NK-92 (cell line): ENCODE data around the gene SNTG2.

Source experiments
- DNase-seq: peaks from one replicate; lab custom pipeline; 2025; ENCODE audit not compliant: unreplicated experiment; lab: John Stamatoyannopoulos, UW

The SNTG2 gene

DNA sequence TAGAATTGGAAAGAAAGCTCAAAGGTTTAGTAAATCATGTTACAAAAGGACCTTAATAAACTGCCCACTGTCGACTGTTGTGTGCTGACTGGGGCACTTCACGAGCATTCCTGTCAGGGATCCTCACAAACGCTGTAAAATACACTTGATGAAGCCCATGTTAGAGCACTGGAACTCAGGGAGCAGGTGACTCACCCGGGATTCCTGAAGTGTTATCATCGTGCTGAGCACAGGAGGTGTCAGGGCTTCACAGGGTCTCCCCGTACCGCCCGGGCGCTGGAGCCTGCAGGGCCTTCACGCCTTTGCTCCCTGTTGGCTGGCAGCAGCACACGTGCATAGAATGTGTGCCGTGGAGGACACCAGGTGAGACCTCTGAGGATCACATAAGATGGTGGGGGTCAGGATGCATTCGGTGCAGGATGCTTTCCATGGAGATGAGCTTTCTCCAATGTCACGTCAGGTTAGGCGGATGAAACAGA is 187.3 kb downstream of the SNTG2 start:
- DNase-seq = no peak

DNA sequence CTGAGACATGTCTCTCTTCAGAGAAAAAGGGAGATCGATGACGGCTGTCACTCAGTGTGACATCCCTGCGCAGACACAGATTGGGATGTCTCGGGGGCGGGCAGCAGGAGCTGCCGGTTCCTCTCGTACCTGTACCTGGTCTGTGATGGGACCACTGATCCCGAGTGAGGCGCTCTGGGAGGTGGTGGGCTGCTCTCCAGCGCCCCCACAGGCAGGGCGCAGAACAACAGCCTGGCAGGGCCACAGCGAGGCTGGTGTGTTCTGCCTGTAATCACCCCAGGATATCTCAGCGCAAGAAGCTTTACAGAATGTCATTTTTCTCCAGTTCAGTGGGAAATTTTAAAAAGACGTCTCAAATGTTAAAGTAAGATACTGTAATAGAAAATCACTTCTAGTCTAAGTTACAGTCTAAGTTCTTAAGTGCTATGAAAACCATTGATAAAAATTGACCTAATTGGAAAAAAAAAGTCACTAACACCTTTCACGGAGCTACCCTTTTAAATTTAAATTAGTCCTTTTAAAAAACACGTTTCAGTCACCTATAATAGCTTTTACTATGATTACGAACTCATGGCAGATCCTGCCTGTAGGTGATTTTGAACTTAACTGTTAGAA is 189.8 kb downstream of the SNTG2 start:
- DNase-seq = no peak

DNA sequence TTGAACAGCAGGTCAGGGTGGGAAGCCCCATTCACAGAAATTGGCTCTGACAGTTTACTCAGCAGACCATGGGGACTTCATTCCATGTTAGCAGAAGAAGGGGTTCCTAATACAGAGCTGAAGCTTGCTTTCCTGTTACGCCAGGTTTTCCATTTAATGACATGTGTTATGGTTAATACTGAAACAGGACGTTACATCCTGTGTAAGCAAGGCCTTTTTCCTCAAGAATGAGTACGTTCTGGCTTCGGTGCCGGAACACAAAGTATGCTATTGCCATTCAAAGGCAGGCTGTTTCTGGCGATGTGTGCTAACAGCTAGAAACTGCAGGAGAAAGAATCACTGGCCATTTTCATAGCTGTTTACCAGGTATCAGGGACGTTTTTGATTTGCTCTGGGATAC is 190.4 kb downstream of the SNTG2 start:
- no peak for DNase-seq

DNA sequence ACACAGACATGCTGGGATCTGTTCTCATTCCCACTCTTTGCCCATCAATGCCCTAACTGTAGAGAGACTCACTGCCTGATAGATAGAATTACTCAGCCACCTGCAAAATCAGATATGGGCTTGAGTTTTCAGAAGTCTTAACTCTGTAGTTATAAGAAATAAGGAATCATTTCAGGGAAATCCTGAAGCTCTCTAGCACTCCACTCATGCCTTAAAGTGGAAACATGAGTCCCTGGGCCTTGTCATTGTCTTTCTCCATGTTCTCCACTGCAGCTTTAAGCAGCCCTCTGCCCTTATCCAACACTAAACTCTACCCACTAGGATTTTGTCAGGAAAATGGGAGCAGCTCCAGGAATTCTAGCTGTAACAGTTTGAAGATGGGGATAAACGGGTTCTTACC is 192.5 kb downstream of the SNTG2 start:
- no peak for DNase-seq

DNA sequence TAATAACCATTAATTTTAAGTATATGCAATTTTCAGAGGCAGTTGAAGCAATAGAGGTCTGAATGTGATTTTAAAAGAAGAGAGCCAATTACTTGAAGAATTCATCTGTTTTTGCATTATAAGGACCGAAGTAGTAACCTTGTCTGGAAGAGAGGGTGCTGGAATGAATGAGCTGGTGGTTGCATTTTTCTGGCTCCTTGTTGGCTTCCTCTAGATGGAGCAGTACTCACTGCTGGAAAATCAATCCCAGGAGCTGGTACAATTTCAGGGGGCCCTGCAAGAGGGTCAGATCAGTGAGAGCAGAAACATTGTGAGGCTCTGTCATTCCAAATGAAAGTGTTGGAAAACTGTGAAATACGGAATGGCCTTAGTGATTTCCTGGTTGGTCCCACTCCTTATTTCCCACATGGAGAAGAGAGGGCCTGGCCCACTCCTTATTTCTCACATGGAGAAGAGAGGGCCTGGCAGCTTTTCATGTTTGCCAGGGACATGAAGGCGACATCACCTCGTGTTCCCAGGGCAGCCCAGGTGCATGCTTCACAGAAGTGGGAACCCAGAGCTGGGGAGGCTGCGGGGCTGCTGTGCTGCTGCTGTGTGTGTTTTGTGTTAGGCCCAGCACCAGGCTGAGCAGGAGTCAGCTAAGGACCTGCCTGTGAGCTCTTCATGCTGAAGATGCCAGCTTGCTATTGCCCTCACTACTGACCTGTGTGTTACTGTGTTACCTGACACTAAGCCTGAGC is 197.4 kb downstream of the SNTG2 start:
- no peak for DNase-seq

DNA sequence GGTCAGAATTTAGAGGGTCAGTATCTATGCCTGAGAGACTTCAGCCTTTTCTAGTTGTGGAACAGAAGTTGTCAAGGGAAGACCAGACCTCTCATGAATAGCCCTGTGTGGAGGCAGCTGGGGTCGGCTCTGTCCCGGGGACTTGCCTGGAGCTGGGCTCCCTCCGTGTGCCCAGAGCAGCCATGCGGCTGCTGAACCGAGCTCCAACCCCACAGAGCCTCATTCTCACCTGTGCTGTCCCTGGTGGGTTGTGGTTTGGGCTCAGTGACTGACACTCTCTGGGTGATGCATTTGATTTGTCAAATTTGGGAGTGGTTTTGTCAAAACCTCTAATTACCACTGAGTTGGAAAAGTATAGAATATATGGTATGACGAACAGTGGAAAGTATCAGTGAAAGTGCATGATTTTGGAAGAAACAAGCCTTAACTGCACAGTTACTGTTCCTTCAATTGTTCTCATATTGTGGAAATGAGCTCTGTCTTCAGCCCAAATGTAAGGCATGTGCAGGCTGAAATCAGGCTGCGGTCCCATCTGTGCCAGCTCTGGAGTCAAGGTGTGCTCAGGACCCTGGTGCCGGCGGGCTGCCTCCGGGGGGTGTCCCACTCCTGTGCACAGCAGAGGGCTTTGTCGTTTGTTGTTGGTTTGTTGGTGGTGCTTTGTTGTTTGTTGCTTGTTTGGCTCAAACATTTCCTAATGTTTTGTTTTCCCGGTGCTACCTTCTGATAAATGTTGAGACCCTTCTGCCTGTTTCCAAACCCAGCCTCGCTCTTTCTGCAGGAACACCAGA is 200.3 kb downstream of the SNTG2 start:
- no peak for DNase-seq

DNA sequence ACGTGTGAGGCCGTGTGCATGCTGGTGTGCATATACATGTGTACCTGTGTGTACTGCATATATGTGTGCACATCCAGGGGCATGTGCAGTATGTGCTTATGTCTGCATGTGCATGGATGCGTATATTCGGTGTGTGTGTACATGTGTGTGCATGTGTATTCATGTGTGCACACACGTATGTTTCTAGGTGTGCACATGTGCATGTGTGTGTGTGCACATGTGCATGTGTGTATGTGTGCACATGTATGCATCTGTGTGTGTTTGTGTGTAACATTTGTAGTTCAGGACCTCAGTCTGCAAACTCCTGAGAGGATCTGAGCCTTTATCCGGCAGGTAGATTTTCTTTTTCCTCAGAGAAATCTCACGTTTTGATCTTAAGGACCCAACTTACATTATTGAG is 201.7 kb downstream of the SNTG2 start:
- DNase-seq = no peak

DNA sequence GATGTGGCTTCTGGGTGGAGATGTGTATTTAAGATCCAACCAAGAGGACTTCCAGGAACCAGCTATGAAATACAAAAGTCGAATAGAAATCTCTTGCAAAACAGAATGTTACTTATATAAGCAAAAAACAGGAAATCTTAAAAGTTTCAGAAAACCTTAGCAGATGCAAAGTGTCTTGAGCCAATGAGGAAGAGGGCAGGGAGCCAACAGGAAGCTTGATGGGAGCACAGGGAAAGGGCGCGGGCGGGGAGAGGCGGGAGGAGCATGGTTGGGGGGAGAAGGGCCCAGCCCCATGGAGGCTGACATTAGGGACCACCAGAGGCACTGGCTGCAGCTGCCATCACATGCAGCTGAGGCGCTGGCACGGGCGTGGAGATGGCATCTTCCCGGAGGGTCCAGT is 203.3 kb downstream of the SNTG2 start:
- DNase-seq = no peak

DNA sequence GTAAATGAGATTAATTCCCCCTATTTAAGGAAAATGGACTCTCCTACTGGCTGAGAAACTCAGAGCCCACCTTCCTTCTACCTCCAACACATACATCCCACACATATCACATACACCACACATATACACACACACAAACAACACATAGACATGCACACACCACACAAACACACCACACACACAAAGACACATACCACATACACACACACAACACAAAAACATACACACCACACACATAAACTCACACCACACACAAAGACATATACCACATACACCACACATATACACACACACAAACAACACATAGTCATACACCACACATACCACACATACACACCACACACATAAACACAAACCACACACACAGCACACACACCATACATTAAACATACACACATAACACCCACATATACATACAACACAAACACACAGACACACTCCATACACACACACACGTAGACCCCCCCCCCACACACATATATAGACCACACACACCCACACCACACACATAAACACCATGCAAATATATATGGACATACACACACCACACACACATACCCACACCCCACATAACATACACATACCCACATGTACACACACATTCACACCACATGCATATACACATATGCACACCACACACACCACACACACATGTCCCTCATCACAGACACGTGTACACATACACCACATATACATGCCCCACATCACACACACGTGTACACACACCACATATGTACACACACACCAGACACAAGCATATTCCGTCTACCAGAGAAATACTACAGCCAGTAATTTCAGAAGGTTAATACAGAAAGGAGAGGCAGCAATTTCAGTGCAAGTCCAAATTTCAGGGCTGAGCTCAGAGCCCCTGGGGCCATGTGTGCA is 204.3 kb downstream of the SNTG2 start:
- DNase-seq = no peak

DNA sequence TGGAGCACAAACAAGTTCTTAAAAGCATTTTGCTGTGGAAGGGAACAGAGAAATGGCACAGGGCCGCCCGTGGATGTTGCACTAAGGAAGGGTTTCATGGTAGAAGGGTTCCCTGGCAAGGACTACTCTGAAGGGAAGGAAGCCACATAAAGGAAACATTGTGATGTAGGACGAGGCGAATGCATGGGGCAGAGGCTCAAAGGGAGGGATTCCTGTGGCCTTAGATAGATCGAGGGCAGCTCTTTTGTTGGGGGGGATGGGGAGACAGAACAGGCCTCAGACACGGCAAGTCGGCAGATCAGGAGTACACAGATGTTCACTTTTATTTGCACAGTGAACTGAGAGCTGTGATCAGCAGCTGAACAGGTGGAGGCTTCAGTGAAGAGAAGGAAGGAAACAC is 205.4 kb downstream of the SNTG2 start:
- no peak for DNase-seq

DNA sequence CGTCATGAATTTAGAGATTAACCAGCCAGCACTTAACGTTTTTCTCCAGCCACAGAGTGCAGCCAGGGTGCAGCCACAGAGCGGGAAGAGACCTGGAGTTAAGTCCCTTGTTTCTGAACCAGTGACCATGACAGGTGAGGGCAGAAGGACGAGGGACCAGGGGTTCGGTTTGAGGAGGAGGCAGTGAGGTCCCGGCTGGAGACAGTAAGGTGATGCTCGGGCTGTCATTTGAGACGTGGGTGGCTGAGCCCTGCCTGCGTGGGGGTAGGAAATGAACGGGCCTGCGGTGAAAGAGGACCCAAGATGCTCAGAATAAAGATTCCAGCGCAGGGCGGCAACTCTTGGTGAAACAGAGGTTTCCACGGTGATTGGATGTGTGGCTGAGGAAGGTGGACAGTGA is 205.9 kb downstream of the SNTG2 start:
- DNase-seq = no peak

DNA sequence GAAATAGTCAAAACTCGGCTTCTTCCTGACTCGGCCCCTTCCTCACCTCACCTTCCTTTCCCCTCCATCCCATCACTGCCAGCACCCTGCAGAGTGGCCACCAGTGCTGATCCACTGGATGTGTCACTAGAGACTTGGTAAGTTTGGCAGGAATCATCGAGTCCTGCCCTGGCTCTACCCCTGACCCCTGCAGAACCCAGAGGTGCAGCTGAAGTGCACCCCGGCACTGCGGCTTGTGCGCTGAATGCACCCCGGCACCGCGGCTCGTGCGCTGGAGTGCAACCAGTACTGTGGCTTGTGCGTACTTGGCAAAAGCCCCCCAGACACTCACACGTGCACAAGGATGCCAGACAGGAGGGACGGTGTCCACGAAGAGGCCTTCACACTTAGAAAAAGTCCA is 206.5 kb downstream of the SNTG2 start:
- no peak for DNase-seq

DNA sequence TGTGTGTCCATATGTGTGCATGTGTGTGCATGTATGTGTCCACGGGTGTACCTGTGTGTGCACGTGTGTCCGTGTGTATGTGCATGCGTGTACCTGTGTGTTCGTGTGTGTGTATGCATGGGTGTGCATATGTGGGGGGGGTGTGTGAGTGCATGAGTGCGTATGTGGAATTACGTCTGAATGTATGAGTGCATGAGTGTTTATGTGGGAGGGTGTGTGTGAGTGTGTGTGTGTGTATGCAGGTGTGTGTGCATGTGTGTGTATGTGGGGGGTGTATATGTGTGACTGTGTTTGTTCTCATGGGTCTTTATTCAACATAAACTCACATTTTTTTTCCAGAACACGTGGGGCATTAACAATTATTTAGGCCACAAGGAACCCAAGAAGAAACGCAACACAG is 208.4 kb downstream of the SNTG2 start:
- DNase-seq = no peak

DNA sequence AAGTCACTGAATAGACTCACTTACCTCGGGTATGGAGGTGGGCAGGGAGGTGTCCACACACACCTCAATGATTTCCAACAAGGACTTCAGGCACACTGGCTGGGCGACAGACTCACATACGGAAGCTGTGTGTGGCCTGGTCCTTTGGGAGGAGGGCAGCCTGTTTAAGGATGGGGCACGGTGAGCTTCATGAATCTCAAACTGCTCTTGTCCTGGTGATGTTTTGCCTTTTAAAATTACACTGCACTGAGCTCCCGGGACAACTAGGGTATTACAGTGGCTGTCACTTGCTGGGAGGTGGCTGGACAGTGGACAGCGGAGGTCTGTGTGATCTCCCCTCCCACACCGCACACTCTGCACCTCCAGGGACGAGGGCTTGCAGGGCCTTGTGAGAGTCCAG is 211.6 kb downstream of the SNTG2 start:
- no peak for DNase-seq

DNA sequence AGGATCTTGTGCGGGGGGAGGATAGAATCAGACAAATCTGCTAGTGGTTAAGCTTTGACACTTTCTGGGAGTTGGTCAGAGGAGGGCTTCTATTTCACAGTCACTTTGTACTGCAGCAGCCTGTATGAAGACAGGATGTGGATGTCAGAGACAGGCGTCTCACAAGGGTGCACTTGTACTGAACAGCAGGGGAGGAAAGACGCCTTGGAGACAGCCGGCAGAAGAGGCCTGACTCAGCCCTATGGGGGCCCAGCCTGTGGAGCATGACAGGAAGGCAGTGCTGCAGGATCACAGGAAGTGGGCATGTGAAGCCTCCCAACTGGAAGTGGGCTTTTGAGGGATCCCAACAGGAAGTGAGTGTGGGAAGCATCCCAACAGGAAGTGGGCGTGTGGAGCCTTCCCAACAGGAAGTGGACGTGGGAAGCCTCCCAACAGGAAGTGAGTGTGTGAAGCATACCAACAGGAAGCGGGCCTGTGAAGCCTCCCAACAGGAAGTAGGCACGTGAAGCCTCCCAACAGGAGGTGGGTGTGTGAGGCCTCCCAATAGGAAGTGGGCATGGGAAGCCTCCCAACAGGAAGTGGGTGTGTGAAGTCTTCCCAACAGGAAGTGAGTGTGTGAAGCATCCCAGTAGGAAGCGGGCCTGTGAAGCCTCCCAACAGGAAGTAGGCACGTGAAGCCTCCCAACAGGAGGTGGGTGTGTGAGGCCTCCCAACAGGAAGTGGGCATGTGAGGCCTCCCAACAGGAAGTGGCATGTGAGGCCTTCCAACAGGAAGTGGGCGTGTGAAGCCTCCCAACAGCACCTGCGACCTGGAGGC is 212.3 kb downstream of the SNTG2 start:
- no peak for DNase-seq

DNA sequence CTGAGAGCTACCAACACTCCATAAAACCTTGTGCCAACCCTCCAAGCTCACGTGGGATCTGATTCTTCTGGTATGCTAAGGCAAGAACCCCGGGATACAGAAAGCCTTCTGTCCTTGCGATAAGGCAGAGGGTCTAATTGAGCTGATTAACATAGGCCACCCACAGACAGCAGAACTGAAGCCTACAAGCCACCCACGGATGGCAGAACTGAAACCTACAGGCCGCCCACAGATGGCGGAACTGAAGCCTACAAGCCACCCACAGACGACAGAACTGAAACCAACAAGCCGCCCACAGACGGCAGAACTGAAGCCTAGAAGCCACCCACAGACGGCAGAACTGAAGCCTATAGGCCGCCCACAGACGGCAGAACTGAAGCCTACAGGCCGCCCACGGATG is 216.3 kb downstream of the SNTG2 start:
- DNase-seq = no peak

DNA sequence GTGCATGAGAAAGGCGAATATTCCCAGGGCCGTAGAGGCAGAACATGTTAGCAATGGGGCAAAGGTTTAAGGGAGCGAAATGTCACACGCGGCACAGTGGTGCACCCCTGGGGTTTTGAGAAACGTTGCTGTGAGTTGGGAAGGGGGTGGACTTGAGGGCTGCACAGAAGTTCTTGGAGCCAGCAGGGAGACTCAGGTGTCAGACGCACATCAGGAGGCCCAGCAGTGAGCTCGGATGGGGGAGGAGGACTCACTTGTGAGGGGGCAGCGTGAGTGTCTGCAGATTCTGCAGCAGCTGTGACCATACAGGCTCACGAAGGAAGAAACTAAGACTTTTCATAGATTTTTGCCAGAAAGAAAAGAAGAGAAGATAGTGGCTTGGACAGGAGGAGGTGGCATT is 218.2 kb downstream of the SNTG2 start:
- DNase-seq = no peak

DNA sequence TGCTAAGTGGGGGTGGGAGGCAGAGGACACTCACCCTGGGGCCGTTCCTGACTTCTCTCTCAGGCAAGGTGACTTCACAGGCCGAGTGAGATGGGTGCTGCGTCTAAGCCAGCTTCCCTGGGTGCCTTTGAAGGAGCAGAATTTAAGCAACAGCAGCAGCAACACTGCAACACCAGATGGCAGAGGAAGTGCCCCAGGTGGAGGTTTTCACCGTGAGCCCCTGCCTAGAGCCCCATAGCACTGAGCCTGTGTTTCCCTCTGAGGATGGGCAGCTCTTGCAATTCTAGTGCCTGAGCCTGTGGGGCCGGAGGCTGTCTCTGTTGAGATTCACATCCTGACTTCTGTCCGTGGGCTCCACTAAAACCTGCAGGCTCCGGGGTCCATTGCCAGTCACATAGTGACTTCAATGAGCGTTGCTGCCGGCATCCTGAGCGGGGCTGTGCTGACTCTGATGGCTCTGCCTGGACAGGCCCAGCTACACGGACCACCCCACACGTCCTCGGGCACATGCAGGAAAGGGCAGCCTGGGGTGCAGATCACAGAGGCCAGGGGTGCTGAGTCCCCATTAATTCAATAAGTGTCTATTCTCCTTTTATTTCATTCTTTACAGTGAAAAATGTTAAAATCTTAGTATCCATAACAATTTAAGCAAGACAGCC is 218.8 kb downstream of the SNTG2 start:
- DNase-seq = no peak

DNA sequence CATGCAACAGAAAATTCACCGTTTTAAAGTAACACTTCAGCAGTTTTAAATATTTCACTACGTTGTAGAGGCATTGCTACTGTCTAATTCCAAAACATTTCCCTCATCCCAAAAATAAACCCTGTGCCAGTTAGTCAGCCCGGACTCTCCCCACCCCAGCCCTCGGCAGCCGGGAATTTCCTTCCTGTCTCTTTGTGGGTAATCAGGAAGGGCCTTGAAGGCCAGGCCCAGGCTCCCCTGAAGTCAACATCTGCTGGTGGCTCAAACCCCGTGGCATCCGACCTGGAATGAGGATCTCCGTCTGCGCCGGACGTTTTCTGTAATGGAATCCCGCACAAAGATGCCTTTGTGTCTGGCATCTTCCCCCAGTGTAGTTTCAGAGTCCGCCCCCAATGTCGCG is 219.6 kb downstream of the SNTG2 start:
- no peak for DNase-seq

DNA sequence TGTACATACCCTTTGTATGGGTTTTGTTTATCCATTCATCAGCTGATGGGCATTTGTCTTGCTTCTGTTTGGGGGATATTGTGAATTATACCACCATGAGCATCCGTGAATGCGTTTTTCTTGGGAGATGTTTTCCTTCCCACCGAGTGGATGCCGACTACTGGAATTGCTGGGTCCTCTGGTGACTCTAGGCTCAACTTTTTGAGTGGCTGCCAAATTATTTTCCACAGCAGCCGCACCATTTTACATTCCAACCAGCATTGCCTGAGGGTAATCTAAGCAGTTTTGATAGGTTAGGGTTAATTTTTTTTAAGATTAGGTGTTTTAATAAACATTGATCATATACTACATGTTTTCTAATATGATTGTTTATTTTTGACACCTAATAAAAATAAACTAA is 220.1 kb downstream of the SNTG2 start:
- no peak for DNase-seq
